DND-41 (cell line): ENCODE data around the gene CALN1.

Source experiments
- CTCF ChIP-seq: IDR thresholded peaks from 2 replicates; pipeline ENCODE4 v1.5.1; 2012; ENCODE audit warnings: borderline replicate concordance, low read length, moderate library complexity, mild to moderate bottlenecking; ENCODE audit not compliant: poor library complexity, severe bottlenecking; ENCODE audit errors: extremely low read depth
- EZH2 ChIP-seq: IDR thresholded peaks from 3 replicates; pipeline ENCODE4 v1.6.1; 2012; ENCODE audit warnings: borderline replicate concordance, low read depth, mild to moderate bottlenecking, moderate library complexity, low read length, inconsistent platforms; ENCODE audit not compliant: severe bottlenecking

GRCh38 chr7:71750290-71750689, 661.8 kb downstream of the CALN1 start:
- no peak for TF ChIP-seq CTCF
- no peak for TF ChIP-seq EZH2
